HG03045 (cell line): ENCODE results near the gene NEK7.

ENCODE experiments used
- ATAC-seq: cut with Tn5 transposase; IDR thresholded peaks from one replicate; pipeline ENCODE4 v1.9.1; 2021; ENCODE audit warnings: mild to moderate bottlenecking, moderate library complexity; ENCODE audit not compliant: unreplicated experiment

NEK7 gene

DNA sequence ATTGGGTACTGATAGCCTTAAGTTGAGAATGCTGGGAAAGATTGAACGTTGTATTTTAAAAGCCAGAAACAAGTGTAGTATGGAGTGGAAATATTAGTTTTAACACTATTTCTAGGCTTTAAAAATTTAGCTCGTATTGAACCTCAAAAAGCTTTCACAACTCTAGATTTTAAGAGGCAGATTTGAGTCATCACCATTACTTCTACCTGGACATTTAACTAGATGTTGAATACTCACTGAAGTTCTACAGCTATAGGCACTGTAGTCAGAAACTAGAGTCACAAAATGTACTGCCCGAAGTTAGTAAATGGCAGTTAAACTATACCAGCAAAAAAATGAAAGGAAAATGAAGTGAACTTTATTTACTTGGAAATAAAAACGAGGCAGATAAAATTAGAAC, 96.5 kb downstream of the NEK7 start:
- ATAC-seq: peak; percentile 61

GRCh38 chr1:198253668-198254067, 96.9 kb downstream of the NEK7 start:
- peak; percentile 98 for ATAC-seq

- ATAC-seq: no peak
Observed at GRCh38 chr1:198254521-198254920, 97.7 kb downstream of the NEK7 start.

GRCh38 chr1:198254948-198255347, 98.2 kb downstream of the NEK7 start:
- no peak for ATAC-seq

DNA sequence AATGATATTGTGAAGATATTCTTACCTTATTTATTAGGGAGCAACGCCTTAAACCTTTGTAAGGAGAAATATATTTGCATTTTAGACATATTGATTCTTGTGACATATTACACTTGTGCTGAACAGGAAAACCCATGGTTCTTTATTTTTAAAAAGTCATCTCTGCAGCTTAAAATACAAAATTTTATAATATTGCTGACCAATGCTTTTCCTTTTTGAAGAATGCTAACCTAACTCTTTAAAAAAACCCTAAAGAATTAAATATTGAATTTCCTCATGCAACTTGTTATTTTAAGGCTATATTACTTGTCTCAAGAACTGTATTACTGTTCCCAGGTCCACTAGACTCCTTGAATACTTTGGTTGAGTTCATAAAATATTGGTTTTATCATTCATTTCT, 99.0 kb downstream of the NEK7 start:
- no peak for ATAC-seq

DNA sequence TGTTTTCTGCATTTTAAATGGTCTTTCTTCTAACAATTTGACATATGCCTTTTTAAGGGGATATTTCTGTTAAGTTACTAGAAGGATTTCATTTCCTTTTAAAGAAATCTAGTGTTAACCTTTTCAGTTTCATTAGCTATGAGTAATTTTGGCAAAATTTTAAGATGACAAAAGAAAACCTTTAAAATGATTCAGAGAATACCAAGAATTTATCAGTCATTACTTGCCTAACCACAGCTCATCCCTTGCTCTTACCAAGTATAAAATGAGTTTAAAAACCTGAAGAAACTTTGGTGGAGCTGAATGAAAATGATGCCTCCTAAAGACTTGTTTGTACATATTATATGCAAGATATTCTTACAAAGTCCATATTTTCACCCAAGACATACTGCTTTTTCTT, 101.7 kb downstream of the NEK7 start:
- ATAC-seq: peak; percentile 42

GRCh38 chr1:198259333-198260074, 102.7 kb downstream of the NEK7 start:
- no peak for ATAC-seq

GRCh38 chr1:198261886-198262285, 105.1 kb downstream of the NEK7 start:
- no peak for ATAC-seq

DNA sequence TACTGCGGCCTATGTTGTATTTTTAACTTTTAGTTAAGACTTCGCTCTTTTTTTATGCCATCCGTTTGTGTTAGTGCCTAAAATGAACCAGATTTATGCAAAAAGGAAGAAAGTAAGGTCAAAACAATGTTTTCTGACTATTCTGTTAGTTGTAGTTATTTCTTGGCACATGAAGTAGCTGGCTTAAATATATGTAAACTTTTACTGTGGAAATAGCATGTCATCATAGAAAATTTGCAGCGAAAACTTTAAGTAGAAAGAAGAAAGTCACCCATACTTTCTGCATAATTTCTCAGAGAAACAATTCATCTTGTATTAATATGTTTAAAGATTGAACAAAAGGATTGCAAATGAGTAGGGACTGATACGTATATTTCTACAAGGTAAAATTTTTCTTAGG, 106.4 kb downstream of the NEK7 start:
- ATAC-seq: no peak

DNA sequence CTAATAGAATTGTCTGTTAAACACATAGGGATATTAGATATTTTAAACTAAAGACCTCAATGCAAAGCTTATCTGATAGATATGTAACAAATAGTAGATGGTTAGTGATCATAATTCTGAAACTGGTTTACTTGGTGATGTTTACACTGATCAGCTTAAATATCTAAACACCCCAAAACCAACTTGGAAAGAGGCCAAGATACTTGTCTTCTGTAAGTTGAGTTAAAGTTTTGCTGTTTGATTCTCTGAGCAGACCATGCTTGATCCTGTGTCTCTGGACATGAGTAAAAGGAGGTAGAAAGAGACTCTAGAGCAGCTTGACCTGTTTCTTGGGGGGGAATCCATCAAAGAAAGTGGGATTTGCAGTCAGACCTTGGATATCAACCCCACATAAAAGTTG, 107.5 kb downstream of the NEK7 start:
- ATAC-seq: no peak

- ATAC-seq: no peak
Observed at GRCh38 chr1:198265073-198265661, 108.4 kb downstream of the NEK7 start.

- no peak for ATAC-seq
Observed at GRCh38 chr1:198267056-198267455, 110.3 kb downstream of the NEK7 start.

- no peak for ATAC-seq
Observed at GRCh38 chr1:198267921-198268320, 111.1 kb downstream of the NEK7 start.

GRCh38 chr1:198268784-198269645, 112.2 kb downstream of the NEK7 start:
- no peak for ATAC-seq

- no peak for ATAC-seq
Observed at GRCh38 chr1:198269646-198269940, 112.8 kb downstream of the NEK7 start.

DNA sequence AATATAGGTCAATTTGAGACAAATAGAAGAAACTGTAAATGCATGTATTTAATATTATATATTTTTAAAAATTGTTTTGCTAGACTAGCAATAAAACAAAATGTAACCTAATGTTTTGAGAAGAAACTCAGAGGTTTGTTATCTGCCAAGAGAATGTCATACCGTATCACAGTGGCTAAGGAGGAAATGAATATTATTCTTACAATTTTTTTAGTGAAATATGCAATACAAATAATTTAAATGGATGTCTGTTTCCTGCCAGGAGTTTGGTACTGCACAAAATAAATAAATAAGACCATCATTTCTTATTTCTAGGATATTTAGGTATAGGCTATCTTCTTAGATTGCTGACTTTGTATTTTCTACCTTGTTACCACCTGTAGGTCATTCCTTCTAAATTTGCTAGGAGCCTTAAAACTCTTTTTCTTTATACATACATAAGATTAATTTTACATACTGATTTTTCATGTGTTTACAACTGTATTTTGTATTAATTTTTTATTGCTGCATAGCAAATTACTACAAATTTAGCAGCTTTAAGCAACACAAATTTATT, 113.6 kb downstream of the NEK7 start:
- ATAC-seq: no peak

GRCh38 chr1:198271467-198271866, 114.7 kb downstream of the NEK7 start:
- no peak for ATAC-seq

GRCh38 chr1:198272492-198272891, 115.7 kb downstream of the NEK7 start:
- no peak for ATAC-seq

DNA sequence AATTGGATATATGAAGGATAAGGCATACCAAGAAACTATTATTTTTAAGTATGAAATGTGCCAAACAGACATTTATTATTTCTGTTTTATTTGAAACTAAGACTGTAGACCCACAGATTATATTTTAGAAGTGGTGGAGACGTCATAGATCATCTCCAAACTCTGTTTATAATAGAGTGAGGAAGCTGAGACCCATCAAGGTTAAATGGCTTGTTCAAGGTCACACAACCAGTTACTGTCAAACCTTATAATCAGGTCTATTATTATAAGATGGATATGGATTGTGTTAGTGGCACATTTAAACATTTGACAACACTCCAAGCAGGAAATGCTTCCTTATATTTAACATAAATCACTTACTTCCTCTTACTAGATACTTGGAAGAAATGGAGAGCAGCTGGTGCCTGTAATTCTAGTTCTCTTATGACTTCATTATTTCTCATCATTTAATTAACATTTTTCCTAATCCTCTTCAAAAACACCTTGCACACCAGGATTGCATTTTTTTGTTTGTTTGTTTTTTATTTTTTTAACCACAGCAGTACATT, 117.0 kb downstream of the NEK7 start:
- ATAC-seq: no peak

- ATAC-seq: no peak
Observed at GRCh38 chr1:198275597-198275996, 118.8 kb downstream of the NEK7 start.

GRCh38 chr1:198276241-198276640, 119.4 kb downstream of the NEK7 start:
- no peak for ATAC-seq
